ENCODE data around the gene MLXIP.

DNA sequence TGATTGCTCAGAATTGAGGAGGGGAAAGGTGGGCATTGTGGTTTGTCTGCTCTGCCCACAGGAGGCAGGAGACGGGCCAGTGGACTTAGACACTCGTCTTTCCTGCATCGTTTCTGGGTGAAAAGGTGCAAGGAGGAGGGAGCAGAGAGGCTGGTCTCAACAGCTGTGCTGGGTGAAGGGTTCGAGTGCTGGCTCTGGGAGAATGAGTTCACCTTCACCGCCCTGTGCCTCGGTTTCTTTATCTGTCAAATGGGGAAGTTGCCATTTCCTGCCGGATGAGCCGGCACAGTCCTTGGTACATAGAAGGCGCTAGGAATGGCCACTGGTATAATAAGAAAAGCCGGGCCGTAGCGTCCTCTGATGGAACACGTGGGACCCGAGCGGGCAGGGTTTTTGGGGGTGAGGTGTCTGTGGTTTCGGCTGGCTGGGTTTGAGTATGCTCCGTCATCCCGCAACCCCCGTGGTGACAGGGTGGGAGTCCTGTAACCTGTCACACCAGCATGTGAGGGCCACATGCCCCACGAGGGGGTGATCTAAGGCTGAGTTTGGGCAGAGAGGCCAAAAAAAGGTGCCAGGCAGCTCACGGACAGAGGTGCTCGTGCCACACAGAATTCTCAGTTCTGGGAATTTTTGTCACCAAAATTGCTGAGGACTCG lies 49.5 kb upstream of the MLXIP start:
- TF ChIP-seq POLR2A (IDR thresholded peaks at IDR 0.05; ENCODE audit: low read length) (no peak), GATA1 (IDR thresholded peaks at IDR 0.05; ENCODE audit: low read depth, low read length) (no peak)
